CD4-positive, alpha-beta T cell treated with Interleukin-15 for 4 hours (primary cell): ENCODE results near the gene MOGAT3.

Experiments
- DNase-seq: peaks from one replicate; pipeline ENCODE4 v3.0.0-alpha.2; 2020; ENCODE audit warnings: low spot score

The MOGAT3 gene

DNA sequence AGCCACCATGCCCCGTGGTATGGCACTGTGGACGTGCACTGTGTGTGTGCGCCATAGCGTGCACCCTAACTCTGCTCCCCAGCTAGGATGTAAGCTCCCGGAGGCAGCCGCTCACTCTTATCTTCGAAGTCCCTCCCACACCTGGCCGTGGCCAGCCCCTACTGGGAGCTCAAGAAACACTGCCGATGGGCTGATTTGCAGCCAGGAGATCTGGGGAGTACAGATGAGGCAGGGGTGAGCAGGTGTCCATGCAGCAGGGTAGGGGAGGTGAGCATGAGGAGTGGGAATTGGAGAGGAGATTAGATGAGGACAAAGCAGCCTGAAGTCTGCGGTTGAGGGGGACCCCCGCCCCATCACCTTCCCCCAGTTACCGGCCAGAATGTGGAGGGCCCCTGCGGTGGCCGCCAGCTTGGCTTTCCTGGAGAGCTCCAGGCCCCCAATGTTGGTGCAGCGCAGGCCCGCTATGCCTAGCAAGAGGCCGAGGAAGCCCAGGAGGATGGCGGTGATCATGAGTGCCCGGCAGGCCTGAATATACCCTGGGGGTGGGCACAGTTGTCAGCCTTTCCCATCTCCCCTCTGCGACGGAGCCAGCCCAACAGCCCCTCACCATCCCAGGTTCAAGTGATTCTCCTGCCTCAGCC, 33.2 kb upstream of the MOGAT3 start:
- no peak for DNase-seq

DNA sequence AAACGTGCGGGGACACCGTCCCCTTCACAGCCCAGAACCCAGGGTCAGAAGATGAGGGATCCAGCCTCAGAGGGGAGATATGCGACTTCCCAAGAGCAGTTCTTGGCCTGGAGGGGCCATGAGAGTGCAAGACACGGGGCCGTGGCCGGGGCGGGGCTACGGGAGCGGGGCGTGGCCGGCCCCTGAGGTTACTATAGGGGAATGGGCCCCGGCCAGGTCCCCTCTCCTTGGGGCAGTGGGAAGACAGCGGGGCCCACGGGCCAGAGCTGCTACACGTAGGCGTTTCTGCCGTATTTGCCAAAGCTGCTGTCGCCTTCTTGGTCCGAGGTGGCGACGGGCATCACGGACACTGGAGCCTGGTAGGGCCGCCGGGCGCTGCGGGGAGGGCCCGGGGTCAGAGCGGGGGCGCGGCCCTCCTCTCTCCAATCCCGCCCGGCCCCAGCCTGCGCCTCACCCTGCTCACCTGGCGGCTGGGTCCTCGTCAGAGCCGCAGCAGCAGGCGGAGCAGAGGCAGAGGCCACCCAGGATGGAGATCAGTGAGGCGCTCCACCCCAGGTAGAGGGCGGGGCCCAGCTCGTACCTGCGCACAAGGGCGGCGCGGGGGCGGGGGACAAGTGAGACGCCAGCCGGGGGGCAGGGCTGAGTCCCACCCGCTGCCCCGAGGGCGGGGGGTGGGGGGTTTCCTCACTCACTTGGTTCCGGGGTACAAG, 31.5 kb upstream of the MOGAT3 start:
- DNase-seq: no peak

DNA sequence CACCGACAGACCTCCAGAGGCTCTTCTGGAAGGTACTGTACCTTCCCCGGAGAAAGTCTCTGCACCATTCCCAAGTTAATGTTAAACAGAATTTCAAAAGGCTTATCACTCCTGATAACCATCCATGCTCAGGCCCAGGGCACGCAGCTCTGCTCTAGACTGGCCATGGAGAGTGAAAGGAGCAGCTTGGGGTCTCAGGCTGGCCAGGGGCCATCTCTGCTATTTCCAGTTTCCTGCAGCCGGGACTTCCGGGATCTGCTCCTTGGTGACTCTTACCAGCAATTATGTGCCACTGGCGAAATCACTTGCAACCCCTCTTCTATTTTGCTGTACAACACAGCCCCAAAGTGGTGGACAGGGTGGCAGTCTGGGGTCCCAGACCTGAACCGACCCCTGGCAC, 30.8 kb upstream of the MOGAT3 start:
- no peak for DNase-seq

DNA sequence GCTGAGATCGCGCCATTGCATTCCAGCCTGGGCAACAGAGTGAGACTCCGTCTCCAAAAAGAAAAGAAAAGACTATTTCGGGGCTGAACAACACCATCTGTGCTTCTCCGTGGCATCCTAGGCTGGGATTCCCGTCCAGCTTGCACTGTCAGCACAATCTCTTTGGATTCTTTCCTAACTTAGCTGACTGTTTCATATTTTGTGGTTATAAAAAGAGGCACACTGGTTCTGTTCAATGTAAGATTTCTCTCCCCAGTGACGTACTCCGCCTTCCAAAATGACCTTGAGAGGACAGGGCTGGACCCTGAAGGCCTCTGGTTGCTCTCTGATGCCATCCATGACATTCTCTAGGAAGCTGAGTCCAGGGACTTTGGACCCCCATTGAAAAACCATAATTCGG, 25.9 kb upstream of the MOGAT3 start:
- DNase-seq: no peak

DNA sequence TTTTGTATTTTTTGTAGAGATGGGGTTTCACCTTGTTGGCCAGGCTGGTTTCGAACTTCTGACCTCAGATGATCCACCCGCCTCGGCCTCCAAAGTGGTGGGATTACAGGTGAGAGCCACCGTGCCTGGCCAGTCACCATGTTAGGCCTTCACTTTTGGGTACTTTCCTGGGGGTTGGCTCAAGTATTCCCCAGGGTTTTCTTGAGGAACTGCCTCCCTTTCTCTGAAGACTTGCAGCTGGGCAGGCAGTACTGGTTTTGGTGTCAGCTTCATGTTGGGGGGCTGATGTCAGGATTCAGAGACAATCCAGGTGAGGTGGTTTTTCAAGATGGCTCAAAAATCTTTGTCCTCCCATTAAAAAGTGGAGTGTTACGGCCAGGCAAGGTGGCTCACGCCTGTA, 24.8 kb upstream of the MOGAT3 start:
- DNase-seq: no peak

DNA sequence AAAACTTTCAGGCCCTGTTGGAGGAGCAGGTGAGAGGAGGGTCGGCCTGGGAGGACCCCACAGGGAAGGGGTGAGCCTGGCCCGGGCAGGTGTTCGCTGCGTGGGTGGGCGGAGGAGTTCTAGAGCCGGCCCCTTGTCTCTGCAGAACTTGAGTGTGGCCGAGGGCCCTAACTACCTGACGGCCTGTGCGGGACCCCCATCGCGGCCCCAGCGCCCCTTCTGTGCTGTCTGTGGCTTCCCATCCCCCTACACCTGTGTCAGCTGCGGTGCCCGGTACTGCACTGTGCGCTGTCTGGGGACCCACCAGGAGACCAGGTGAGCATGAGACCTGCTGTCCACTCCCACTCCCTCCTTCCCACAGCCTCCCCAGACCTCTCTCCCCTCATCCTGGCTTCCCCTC, 22.7 kb upstream of the MOGAT3 start:
- no peak for DNase-seq

DNA sequence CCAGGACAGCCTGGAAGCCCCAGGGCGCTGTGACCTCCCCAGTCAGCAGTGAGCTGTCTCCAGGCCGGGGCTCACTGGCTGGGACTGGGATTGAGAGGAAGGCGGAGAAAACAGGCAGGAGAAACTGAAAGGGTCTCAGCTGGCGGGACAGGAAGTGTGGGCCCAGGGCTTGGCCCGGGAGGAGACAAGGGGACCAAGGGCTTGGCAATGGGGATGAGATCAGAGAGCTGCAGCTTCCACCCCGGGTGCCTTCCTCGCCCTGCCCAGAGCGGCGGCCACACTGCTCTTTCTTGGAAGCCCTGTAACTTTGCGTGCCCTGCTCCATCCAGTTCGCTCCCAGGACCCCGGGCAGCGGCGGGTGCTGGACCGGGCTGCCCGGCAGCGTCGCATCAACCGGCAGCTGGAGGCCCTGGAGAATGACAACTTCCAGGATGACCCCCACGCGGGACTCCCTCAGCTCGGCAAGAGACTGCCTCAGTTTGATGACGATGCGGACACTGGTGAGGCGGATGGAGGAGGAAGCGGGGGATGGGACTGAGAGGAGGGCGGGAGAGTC, 21.5 kb upstream of the MOGAT3 start:
- DNase-seq: no peak

DNA sequence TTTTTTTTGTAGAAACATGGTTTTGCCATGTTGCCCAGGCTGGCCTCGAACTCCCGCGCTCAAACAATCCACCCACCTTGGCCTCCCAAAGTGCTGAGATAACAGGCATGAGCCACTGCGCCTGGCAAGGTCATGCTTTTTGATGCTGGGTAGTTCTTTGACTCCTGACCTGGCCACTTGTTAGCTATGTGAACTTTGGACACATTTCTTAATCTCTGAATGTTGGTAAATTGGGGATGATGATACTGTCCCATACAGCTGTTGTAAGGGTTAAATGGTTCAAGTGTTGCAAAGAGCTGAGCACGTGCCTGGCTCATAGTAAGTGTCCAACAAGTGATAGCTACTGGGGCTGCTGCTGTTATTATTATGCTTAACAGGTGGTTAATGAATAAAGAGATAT, 19.5 kb upstream of the MOGAT3 start:
- DNase-seq: no peak

DNA sequence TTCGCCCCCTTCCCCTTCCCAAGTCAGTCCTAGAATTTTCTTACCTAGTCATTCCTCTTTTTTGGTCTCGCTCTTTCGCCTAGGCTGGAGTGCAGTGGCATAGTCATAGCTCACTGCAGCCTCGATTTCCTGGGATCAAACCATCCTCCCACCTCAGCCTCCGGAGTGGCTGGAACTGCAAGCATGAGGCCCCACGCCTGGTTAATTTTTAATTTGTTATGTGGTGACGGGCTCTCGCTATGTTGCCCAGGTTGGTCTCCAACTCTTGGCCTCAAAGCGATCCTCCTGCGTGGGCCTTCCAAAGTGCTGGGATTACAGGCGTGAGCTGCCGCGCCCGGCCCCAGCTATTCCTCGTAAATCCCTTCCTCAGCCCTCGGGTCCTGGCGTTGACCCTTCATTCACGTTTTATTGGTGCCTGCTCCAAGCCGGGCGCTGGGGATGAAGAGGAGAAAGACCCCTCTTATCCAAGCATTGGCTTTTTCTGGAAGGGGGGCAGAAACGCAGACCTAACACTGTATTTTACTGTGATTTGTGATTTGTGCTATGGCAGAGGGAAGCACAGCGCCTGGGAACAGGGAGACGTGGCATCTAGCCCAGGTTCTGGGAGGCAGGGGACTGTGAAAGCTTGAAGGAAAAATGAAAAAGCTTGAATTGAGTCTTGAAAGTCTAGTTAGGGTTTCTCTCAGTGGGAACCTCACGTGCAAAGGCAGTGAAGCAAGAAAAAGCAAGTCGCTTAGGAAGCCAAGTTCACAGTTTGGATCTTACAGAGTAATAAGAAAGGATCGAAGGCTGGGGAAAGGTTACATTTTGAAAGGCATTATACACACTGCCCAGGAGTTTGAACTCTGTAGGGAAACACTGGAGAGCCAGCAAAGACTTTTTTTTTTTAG, 17.6 kb upstream of the MOGAT3 start:
- no peak for DNase-seq

DNA sequence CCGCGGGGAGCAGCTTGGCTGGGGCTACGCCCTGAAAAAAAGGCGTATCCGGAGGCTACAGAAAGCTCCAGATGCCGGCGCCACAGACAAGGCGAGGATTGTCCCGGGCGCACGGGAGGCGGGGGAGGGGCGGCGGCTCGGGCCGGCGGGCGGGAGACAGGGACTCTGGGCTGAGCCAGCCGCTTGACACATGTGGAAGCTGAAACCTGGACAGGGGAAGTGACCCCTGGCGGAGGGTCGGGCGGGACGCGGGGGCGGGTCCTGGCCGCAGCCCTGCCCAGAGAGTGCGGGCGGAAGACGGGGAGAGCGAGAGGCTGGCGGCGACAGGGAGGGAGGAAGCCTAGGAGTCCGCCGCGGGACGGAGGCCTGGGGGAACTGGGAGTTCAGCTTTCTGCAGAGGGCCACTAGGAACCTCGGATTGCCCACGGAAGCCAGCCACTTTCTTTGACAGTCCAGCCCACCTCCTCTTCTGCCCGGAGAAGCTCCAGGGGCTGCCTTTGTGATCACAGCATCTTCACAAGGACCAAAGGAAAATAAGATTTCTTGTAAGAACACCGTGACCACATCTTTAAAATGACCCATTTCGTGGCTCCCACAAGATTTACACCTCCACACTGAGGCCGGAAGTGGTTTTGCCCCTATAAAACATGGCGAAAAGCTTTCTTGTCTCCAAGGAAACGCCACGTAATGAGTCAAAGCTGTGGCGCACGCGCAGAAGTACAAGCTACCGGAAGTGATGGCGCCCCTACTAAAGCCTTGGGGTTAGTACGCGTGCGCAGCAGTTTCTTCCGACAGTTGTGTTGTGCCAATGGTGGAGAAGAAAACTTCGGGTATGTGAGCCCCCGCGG, 16.8 kb upstream of the MOGAT3 start, which contains the start of the genes PLOD3 and ZNHIT1:
Gene PLOD3 (minus strand): TSS at position 194 of the 848 bp plus-strand sequence. CDS start 307 bp downstream, outside the sequence.
Gene ZNHIT1 (plus strand): TSS at position 778 of the 848 bp plus-strand sequence. CDS start 31 bp downstream, at position 809.
- peak; percentile 97 for DNase-seq

DNA sequence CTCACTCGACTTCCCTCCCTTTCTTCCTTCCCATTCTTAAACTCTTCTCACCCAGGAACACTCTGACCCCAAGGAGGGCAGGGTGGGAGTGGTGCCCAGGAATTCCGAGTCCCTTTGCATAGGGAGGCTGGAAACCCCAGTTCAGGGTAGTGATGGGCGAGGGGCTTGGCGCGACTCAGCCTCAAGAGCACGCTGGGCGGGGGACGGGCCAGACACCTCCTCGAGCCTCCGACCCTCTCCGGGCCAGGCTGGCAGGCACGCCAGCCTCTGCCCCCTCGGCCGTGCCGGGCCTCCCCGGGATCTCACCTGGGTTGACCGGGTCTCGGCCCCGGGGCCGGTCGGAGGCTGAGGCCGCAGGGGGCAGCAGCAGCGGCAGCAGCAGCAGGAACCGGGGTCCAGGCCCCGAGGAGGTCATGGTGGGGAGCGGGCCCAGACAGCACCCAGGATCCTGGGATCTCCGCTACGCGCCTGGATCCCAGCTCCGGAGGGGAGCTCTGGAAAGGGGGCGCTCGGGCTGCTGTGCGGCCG, 16.1 kb upstream of the MOGAT3 start:
- DNase-seq: no peak

DNA sequence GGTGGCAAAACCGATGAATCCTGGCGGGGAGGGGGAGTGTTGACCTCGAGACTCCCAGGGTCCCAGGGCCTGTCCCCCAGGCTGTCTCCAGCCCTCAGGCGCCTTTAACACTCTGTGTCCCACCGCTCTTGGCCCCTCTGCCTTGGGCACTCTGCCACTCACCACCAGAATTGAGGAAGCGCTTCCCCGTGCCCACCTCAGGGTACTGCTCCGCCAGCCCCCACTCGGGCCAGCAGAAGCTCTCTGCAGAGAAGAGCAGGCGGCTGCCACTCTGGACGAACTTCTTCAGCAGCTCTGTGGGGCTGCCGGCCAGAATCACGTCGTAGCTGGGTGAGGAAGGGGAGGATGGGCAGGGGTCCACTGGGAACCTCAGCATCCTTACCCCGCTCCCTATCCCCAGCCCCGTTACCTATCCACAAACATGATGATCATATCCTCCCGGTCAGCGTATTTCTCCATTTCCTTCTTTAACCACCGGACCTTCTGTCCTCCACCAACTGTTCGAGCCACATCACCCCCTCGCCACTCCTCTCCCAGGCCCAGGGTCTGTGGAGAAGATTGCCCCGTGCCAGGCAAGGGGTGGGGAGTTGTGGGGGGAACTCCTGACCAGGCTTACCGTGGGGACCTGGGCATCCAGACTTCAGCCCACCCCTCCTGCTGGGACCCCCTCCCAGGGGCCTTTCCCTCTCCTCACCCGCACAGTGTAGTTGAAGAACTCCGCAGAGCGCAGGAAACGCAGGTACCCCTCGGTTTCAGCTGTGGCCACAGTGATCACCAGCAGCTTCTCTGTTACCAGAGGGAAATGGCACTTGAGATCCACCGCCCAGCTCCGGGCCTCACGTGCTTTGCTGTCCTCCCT, 15.4 kb upstream of the MOGAT3 start:
- DNase-seq: no peak

DNA sequence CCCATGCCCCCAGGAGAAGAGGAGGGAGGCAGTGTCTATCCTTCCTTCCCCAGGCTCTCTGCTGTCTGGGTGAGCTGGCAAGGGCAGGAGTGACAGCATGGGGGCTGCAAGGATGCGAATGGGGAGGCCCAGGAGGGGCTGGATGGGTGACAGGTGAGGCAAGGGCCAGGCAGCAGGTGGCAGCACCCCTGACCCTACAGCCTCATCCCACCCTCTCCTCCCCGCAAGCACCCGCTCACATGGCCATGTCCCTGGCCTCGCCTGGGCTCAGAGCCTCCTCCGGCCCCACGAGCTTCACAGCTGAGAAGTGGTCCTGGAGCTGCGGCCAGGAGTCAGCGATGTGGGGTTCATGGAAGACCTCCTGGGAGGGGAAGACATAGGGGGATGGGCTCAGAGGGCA, 11.2 kb upstream of the MOGAT3 start:
- no peak for DNase-seq

DNA sequence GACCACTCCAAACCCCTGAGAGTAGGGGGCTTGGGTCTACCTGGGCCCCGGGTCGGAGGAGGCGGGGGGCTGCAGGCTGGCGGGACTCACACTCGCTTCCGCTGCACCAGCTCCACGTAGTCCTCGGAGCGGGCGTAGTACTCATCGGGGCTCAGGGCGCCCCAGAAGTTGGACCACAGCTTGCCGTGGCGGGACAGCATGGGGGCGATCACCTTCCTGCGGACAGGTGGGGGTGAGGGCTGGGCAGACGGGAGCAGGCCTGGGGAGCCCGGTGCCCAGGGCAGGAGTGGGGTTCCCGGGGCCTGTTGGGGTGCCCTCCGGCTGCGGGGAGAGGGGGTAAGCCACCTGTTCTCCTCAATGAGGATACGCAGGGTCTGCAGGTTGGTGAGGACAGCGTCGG, 10.7 kb upstream of the MOGAT3 start:
- no peak for DNase-seq

DNA sequence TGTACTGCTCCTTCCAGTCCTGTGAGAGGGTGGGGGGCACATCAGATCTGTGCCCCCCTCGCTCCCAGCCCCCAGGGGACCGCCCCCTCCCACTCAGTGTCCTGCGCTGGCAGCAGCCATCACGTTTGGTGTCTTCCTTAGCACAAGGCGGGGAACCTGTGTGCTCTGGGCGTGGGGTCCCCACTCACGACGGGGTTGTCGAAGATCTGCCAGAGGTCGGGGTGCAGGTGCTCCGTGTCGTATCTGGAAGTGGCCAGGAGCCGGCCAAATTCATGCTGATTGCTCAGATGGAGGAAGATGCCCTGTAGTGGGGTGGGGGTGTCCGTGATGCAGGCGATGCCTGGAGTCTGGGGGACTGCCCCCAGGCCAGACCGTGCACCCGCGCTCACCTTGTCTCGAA, 9.3 kb upstream of the MOGAT3 start:
- DNase-seq: no peak

DNA sequence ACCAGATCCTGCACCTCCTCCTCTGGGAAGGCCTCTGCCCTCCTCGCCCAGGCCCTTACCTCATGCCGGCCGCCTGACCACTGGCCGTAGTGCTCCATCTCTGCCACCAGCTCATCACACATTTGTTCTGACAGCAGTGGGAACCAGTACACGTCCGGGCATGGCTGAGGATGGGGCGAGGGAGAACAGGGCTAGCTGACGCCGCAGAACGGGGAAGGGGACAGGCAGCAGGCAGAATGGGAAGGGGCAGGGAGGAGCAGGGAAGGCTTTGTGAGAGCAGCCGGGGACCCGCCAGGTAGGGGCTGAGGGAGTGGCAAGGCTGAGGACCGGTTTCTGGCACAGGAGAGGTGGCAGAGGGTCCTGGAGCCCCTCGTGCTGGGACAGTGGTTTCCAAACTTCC, 8.0 kb upstream of the MOGAT3 start:
- DNase-seq: no peak

DNA sequence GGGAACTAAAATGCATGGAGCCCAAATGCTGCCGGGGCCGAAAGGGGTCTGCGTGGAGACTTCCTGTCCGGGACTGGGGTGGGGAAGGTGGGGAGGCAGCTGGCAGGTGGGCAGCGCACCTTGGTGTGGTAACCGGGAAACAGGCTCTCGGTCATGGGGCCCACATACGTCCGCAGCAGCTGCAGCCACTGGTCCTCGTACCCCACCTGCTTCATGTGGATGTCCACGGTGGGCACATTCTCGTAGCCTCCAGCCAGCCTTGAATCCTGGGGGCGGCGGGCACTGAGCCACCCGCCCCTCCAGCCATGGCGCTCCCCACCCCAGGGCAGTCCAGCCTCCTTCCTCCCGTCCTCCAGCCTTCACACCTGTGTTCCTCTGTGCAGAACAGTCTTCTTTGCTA, 6.6 kb upstream of the MOGAT3 start:
- DNase-seq: no peak

DNA sequence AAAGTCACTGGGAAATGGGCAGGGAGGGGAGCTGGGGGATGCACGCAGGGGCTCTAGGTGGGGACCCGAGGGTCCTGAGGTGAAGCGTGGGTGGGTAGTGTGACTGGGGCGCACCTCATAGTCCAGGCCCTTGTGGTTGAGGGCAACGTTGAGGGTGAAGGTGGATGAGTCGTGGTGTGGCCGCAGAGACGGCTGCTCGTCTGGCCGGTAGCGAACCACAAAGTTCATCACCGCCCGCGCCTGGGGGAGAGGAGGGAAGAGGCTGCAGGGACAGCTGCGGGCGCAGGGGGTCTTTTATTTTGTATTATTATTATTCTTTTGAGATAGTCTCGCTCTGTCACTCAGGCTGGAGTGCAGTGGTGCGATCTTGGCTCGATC, 5.8 kb upstream of the MOGAT3 start:
- DNase-seq: no peak

DNA sequence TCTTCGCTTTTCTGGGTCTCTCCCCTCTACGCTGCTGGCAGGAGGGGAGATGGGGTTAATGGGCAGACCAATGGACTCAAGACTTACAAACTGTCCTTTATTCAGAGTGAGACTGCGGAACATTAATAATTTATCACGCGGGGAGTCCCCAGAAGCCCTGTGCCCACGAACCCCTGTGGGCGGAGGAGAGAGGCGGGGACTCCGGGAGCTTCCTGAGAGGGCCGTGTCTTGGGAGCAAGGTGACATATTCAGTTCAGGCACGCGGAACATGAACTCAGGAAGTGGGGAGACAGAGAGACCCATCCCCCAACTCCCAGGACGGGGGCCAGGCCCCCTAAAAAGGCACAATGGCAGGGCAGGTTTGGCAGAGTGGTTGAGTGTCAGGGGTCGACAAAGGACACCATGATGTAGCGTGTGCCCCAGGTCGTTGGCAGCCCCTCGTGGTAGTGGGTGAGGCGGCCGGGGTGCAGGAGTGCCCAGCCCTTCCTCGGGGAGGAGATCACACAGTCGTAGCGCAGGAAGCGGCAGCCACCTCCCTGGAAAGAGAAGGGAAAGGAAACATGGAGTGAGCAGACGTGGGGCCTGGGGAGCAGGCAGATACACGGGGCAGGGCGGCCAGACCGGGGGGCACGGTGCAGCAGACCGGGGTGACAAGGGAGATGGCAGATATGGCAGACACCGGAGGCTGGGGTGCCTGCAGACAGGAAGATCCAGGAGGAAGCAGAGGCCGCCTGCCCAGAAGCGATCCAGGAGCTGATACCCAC, 5.2 kb upstream of the MOGAT3 start:
- DNase-seq: no peak
